Activated CD4-positive, CD25-positive, alpha-beta regulatory T cell treated with anti-CD3 and anti-CD28 coated beads, Interleukin-2, amount 50 U/mL, for 16 hours (primary cell): ENCODE measurements around the gene TMEM150C.
"Not testable (repeated sequence)": the region's sequence is repeated elsewhere in the genome, so short reads cannot be mapped to it uniquely, and the experiment has no call there.

Experiments used
- DNase-seq: peaks from one replicate; pipeline ENCODE4 v3.0.0-alpha.2; 2020; ENCODE audit warnings: low read depth, low spot score

Gene TMEM150C

GRCh38 chr4:82475931-82476330 is 85.9 kb downstream of the TMEM150C start:
- DNase-seq = not testable (repeated sequence)

GRCh38 chr4:82473621-82474164 is 88.1 kb downstream of the TMEM150C start:
- no peak for DNase-seq

- DNase-seq = not testable (repeated sequence)
Measured at GRCh38 chr4:82473080-82473479, 88.7 kb downstream of the TMEM150C start.

- DNase-seq = no peak
Measured at GRCh38 chr4:82469791-82470345, 91.9 kb downstream of the TMEM150C start.

- no peak for DNase-seq
Measured at GRCh38 chr4:82467471-82467870, 94.3 kb downstream of the TMEM150C start.

GRCh38 chr4:82463221-82463620 is 98.6 kb downstream of the TMEM150C start:
- DNase-seq = no peak

GRCh38 chr4:82462415-82462831 is 99.4 kb downstream of the TMEM150C start:
- peak; percentile 65 for DNase-seq

GRCh38 chr4:82461710-82462109 is 100.1 kb downstream of the TMEM150C start:
- DNase-seq = no peak

- no peak for DNase-seq
Measured at GRCh38 chr4:82458729-82459128, 103.1 kb downstream of the TMEM150C start.

GRCh38 chr4:82457266-82457665 is 104.5 kb downstream of the TMEM150C start:
- DNase-seq = no peak

- no peak for DNase-seq
Measured at GRCh38 chr4:82452026-82452425, 109.8 kb downstream of the TMEM150C start.

- no peak for DNase-seq
Measured at GRCh38 chr4:82450966-82451755, 110.6 kb downstream of the TMEM150C start.

- DNase-seq = no peak
Measured at GRCh38 chr4:82447886-82448285, 113.9 kb downstream of the TMEM150C start.

GRCh38 chr4:82439088-82439487 is 122.7 kb downstream of the TMEM150C start:
- no peak for DNase-seq

GRCh38 chr4:82437285-82438005 is 124.3 kb downstream of the TMEM150C start:
- no peak for DNase-seq

- DNase-seq = no peak
Measured at GRCh38 chr4:82436780-82437179, 125.0 kb downstream of the TMEM150C start.

GRCh38 chr4:82436130-82436529 is 125.7 kb downstream of the TMEM150C start:
- no peak for DNase-seq

GRCh38 chr4:82434949-82435348 is 126.8 kb downstream of the TMEM150C start:
- no peak for DNase-seq

- no peak for DNase-seq
Measured at GRCh38 chr4:82433791-82434190, 128.0 kb downstream of the TMEM150C start.
